GM23338 (cell line): ENCODE data around the gene SLC41A3. TPM values are rescaled to one million over a fixed set of nuclear protein-coding genes. Genes with fewer than 3 reads are reported as not detected.

Experiments
- ATAC-seq: fragments of 200-7000 bp; cut with Tn5 transposase; 3 replicates; pipeline ENCODE4 v1.9.1; 2020
- DNase-seq: peaks from one replicate; pipeline ENCODE4 v3.0.0-alpha.2; 2015; ENCODE audit warnings: low spot score
- H2AFZ ChIP-seq: fragments of 200-600 bp; sonication (generic); 2 replicates; pipeline ENCODE4 v1.8.0; 2016; ENCODE audit warnings: antibody characterized with exemption, mild to moderate bottlenecking, moderate library complexity
- H3F3A ChIP-seq: fragments of 200-600 bp; sonication (generic); replicated peaks from 2 replicates; pipeline ENCODE4 v1.8.0; 2017; ENCODE audit warnings: antibody characterized with exemption, mixed run types, low read depth
- H3K27ac ChIP-seq: fragments of 200-600 bp; sonication (generic); 2 replicates; pipeline ENCODE4 v1.6.1; 2016; ENCODE audit warnings: low read depth
- H3K27me3 ChIP-seq: fragments of 200-600 bp; sonication (generic); 2 replicates; pipeline ENCODE4 v1.8.0; 2016; ENCODE audit warnings: mild to moderate bottlenecking, mixed run types, moderate library complexity; ENCODE audit not compliant: insufficient read depth
- H3K36me3 ChIP-seq: fragments of 200-600 bp; sonication (generic); 2 replicates; pipeline ENCODE4 v1.8.0; 2016; ENCODE audit warnings: mild to moderate bottlenecking; ENCODE audit not compliant: insufficient read depth
- H3K4me1 ChIP-seq: fragments of 200-600 bp; sonication (generic); 2 replicates; pipeline ENCODE4 v1.8.0; 2016; ENCODE audit warnings: mild to moderate bottlenecking, moderate library complexity; ENCODE audit not compliant: insufficient read depth
- H3K4me2 ChIP-seq: fragments of 200-600 bp; sonication (generic); 2 replicates; pipeline ENCODE4 v1.7.1; 2017; ENCODE audit warnings: mixed run types
- H3K4me3 ChIP-seq: fragments of 200-600 bp; sonication (generic); 2 replicates; pipeline ENCODE4 v1.6.1; 2016; ENCODE audit warnings: mixed run types
- H3K79me2 ChIP-seq: fragments of 200-600 bp; sonication (generic); replicated peaks from 2 replicates; pipeline ENCODE4 v1.8.0; 2017; ENCODE audit warnings: mild to moderate bottlenecking; ENCODE audit not compliant: insufficient read depth
- H3K9me2 ChIP-seq: fragments of 200-600 bp; sonication (generic); 2 replicates; pipeline ENCODE4 v1.8.0; 2017; ENCODE audit not compliant: insufficient read depth
- H4K20me1 ChIP-seq: fragments of 200-600 bp; sonication (generic); replicated peaks from 2 replicates; pipeline ENCODE4 v1.8.0; 2017; ENCODE audit warnings: mild to moderate bottlenecking; ENCODE audit not compliant: insufficient read depth
- H3K27ac Mint-ChIP-seq: 2 replicates; pipeline ENCODE4 v1.8.0; 2020; ENCODE audit warnings: inconsistent platforms, mild to moderate bottlenecking, moderate library complexity, mixed read lengths
- H3K27me3 Mint-ChIP-seq: 3 replicates; pipeline ENCODE4 v1.8.0; 2022; ENCODE audit warnings: low read depth, mild to moderate bottlenecking, moderate library complexity, mixed read lengths, inconsistent platforms; ENCODE audit not compliant: insufficient read depth, poor library complexity
- H3K36me3 Mint-ChIP-seq: 3 replicates; pipeline ENCODE4 v1.8.0; 2021; ENCODE audit warnings: low read depth, mild to moderate bottlenecking, inconsistent platforms, moderate library complexity, mixed read lengths
- H3K4me1 Mint-ChIP-seq: 3 replicates; pipeline ENCODE4 v1.8.0; 2020; ENCODE audit warnings: mild to moderate bottlenecking, inconsistent platforms, mixed read lengths
- H3K4me3 Mint-ChIP-seq: 3 replicates; pipeline ENCODE4 v1.8.0; 2021; ENCODE audit warnings: moderate library complexity, mild to moderate bottlenecking, inconsistent platforms, mixed read lengths
- H3K9me3 Mint-ChIP-seq: 3 replicates; pipeline ENCODE4 v1.8.0; 2020; ENCODE audit warnings: moderate library complexity, mild to moderate bottlenecking, inconsistent platforms, mixed read lengths
- CREB1 ChIP-seq: fragments of 250-450 bp; sonication (Bioruptor Pico); IDR thresholded peaks from 2 replicates; pipeline ENCODE4 v1.5.0; 2020; ENCODE audit warnings: low read depth, mild to moderate bottlenecking, moderate library complexity
- EZH2 ChIP-seq: fragments of 200-600 bp; sonication (generic); IDR thresholded peaks from one replicate; pipeline ENCODE4 v1.8.0; 2017; ENCODE audit warnings: antibody characterized with exemption, mild to moderate bottlenecking, low read depth; ENCODE audit not compliant: unreplicated experiment
- EZH2phosphoT487 ChIP-seq: fragments of 200-600 bp; sonication (generic); IDR thresholded peaks from one replicate; pipeline ENCODE4 v1.8.1; 2018; ENCODE audit warnings: antibody characterized with exemption; ENCODE audit not compliant: unreplicated experiment
- JUNB ChIP-seq: IDR thresholded peaks from one replicate; pipeline ENCODE4 v1.6.1; 2016; ENCODE audit warnings: antibody characterized with exemption; ENCODE audit not compliant: unreplicated experiment
- POLR2AphosphoS5 ChIP-seq: IDR thresholded peaks from 2 replicates; pipeline ENCODE4 v1.6.1; 2016; ENCODE audit warnings: antibody characterized with exemption, low read depth
- ZNF462 ChIP-seq: fragments of 250-450 bp; sonication (Bioruptor Pico); IDR thresholded peaks from 2 replicates; pipeline ENCODE4 v1.5.0; 2020; ENCODE audit warnings: mild to moderate bottlenecking, moderate library complexity
- polyA plus RNA-seq: library from polyadenylated mRNA; unstranded; fragments of >200 nt; fragmentation: Nextera tagmentation; extraction: Ambion mirVana; gene quantifications from 2 replicates; pipeline ENCODE4 v1.2.1, GENCODE V29; 2016
- total RNA-seq: library from RNA; depleted of rRNA; stranded (reverse); fragments of >200 nt; shearing (Covaris generic); gene quantifications from 2 replicates; pipeline ENCODE4 v1.2.3, GENCODE V29; 2014
- TF ChIP-seq, protein P1 (sequence below), 2 experiments: fragments of 200-600 bp in 1 of 2; sonication (generic) in 1 of 2; conservative IDR thresholded peaks; 2 replicates each; pipeline versions ENCODE4 v1.5.1 to v1.6.1; 2016 to 2017; ENCODE audit warnings: antibody characterized with exemption in 2 of 2, low read depth in 2 of 2, mild to moderate bottlenecking in 2 of 2, moderate library complexity in 1 of 2
- TF ChIP-seq, protein P2 (sequence below): IDR thresholded peaks from one replicate; pipeline ENCODE4 v1.6.1; 2018; ENCODE audit warnings: antibody characterized with exemption; ENCODE audit not compliant: unreplicated experiment
- TF ChIP-seq, protein P3 (sequence below): IDR thresholded peaks from 2 replicates; pipeline ENCODE4 v1.6.1; 2016; ENCODE audit warnings: antibody characterized with exemption

Gene SLC41A3
- total and polyA plus RNA-seq, 2 experiments from 2014 or later: 12.1 to 29.8 TPM

DNA sequence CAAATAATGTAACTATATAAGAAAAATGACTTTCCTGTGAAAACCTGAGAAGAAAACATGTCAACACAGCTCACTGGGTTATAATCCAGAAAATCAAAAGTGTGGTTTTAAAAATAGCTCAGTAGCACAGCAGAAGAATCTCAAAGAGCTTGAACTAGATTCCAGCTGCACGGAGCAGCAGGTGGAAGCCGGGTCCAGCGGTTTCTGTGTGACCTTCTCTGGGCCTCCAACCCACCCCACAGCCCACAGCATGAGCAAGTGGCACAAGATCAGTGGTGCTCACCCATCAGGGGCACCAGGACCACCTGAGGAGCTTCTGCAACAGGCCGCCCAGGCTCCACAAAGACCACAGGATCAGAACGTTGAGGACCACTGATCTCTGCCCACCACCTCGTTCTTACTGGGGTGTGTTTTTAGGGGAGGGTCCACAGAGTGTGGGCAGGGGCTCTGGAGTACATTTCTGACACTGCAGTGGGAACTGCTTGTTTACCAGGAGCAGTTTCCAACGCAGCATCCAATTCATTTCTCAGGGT lies 23.2 kb downstream of the SLC41A3 start:
- no peak for ATAC-seq
- no peaks in the 10 kb centered on the region for H3F3A ChIP-seq
- no peak overlapping the region for H3K27ac ChIP-seq
- H3K4me3 ChIP-seq: no peak overlapping the region
- no peak for DNase-seq
- no peak overlapping the region for H2AFZ ChIP-seq
- H4K20me1 ChIP-seq: no peaks in the 10 kb centered on the region
- no peaks in the 10 kb centered on the region for H3K4me1 ChIP-seq
- H3K27me3 ChIP-seq: no peaks in the 10 kb centered on the region
- H3K79me2 ChIP-seq: no peaks in the 10 kb centered on the region
- TF ChIP-seq EZH2phosphoT487: no peak
- TF ChIP-seq POLR2AphosphoS5: no peak
- TF ChIP-seq EZH2: no peak
- H3K4me1 Mint-ChIP-seq: peaks cover 7% of the 10 kb centered on the region
- H3K27ac Mint-ChIP-seq: no peak overlapping the region
- H3K4me2 ChIP-seq: no peak overlapping the region
- H3K9me2 ChIP-seq: no peaks in the 10 kb centered on the region
- peaks cover 3% of the 10 kb centered on the region for H3K27me3 Mint-ChIP-seq
- H3K4me3 Mint-ChIP-seq: no peak overlapping the region
- H3K36me3 Mint-ChIP-seq: no peaks in the 10 kb centered on the region
- no peaks in the 10 kb centered on the region for H3K9me3 Mint-ChIP-seq
- no peaks in the 10 kb centered on the region for H3K36me3 ChIP-seq

- H3K36me3 Mint-ChIP-seq: no peaks in the 10 kb centered on the region; the same call in 2 of the 3 replicates
- H3F3A ChIP-seq: no peaks in the 10 kb centered on the region
- H3K9me3 Mint-ChIP-seq: no peaks in the 10 kb centered on the region
- peaks cover 7% of the 10 kb centered on the region for H3K4me1 Mint-ChIP-seq
- no peak for DNase-seq
- H3K4me3 ChIP-seq: no peak overlapping the region
- no peak overlapping the region for H3K4me2 ChIP-seq
- H3K27me3 ChIP-seq: no peaks in the 10 kb centered on the region
- H3K36me3 ChIP-seq: no peaks in the 10 kb centered on the region
- H3K4me1 ChIP-seq: no peaks in the 10 kb centered on the region
- H3K27ac ChIP-seq: no peak overlapping the region
- H3K27ac Mint-ChIP-seq: peak overlapping the region; percentile 37; the same call in 1 of the 2 replicates
- peaks cover 6% of the 10 kb centered on the region for H3K27me3 Mint-ChIP-seq
- H3K79me2 ChIP-seq: no peaks in the 10 kb centered on the region
- no peak for ATAC-seq
- no peaks in the 10 kb centered on the region for H4K20me1 ChIP-seq
- no peak overlapping the region for H2AFZ ChIP-seq
- H3K4me3 Mint-ChIP-seq: no peak overlapping the region
- H3K9me2 ChIP-seq: no peaks in the 10 kb centered on the region
- TF ChIP-seq, protein P1, sequence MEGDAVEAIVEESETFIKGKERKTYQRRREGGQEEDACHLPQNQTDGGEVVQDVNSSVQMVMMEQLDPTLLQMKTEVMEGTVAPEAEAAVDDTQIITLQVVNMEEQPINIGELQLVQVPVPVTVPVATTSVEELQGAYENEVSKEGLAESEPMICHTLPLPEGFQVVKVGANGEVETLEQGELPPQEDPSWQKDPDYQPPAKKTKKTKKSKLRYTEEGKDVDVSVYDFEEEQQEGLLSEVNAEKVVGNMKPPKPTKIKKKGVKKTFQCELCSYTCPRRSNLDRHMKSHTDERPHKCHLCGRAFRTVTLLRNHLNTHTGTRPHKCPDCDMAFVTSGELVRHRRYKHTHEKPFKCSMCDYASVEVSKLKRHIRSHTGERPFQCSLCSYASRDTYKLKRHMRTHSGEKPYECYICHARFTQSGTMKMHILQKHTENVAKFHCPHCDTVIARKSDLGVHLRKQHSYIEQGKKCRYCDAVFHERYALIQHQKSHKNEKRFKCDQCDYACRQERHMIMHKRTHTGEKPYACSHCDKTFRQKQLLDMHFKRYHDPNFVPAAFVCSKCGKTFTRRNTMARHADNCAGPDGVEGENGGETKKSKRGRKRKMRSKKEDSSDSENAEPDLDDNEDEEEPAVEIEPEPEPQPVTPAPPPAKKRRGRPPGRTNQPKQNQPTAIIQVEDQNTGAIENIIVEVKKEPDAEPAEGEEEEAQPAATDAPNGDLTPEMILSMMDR (conservative IDR thresholded peaks at IDR 0.05; ENCODE audit: low read depth in 2 of 2): no peak
- TF ChIP-seq JUNB: no peak
- no peak for TF ChIP-seq EZH2
- no peak for TF ChIP-seq ZNF462 (CRISPR knock-in tag)
- TF ChIP-seq, protein P2, sequence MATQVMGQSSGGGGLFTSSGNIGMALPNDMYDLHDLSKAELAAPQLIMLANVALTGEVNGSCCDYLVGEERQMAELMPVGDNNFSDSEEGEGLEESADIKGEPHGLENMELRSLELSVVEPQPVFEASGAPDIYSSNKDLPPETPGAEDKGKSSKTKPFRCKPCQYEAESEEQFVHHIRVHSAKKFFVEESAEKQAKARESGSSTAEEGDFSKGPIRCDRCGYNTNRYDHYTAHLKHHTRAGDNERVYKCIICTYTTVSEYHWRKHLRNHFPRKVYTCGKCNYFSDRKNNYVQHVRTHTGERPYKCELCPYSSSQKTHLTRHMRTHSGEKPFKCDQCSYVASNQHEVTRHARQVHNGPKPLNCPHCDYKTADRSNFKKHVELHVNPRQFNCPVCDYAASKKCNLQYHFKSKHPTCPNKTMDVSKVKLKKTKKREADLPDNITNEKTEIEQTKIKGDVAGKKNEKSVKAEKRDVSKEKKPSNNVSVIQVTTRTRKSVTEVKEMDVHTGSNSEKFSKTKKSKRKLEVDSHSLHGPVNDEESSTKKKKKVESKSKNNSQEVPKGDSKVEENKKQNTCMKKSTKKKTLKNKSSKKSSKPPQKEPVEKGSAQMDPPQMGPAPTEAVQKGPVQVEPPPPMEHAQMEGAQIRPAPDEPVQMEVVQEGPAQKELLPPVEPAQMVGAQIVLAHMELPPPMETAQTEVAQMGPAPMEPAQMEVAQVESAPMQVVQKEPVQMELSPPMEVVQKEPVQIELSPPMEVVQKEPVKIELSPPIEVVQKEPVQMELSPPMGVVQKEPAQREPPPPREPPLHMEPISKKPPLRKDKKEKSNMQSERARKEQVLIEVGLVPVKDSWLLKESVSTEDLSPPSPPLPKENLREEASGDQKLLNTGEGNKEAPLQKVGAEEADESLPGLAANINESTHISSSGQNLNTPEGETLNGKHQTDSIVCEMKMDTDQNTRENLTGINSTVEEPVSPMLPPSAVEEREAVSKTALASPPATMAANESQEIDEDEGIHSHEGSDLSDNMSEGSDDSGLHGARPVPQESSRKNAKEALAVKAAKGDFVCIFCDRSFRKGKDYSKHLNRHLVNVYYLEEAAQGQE: no peak
- TF ChIP-seq, protein P3, sequence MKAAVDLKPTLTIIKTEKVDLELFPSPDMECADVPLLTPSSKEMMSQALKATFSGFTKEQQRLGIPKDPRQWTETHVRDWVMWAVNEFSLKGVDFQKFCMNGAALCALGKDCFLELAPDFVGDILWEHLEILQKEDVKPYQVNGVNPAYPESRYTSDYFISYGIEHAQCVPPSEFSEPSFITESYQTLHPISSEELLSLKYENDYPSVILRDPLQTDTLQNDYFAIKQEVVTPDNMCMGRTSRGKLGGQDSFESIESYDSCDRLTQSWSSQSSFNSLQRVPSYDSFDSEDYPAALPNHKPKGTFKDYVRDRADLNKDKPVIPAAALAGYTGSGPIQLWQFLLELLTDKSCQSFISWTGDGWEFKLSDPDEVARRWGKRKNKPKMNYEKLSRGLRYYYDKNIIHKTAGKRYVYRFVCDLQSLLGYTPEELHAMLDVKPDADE: no peak
- TF ChIP-seq CREB1 (CRISPR knock-in tag): no peak
Measured at GRCh38 chr3:126058666-126059065, 25.3 kb downstream of the SLC41A3 start.
